Measurements from ENCODE around the gene ESYT1. TPM values are rescaled to one million over a fixed set of nuclear protein-coding genes. Genes with fewer than 3 reads are reported as not detected.

ESYT1 gene
- total RNA-seq, 1 donor from 2014 or later = 75.3 TPM

- Mint-ChIP-seq H3K27me3 (ENCODE audit: insufficient read depth, low read depth) (peaks cover 10% of the 10 kb centered on the region), H3K4me3 (no peak overlapping the region), H3K4me1 (no peaks in the 10 kb centered on the region), H3K27ac (no peak overlapping the region), H3K9me3 (no peaks in the 10 kb centered on the region), H3K36me3 (no peaks in the 10 kb centered on the region)
- Histone ChIP-seq H3K4me3 (no peak overlapping the region), H3K27me3 (peaks cover 2% of the 10 kb centered on the region), H3K79me2 (ENCODE audit: low read depth) (no peaks in the 10 kb centered on the region), H3K9ac (no peak overlapping the region), H3K4me1 (peaks cover 2% of the 10 kb centered on the region), H3K36me3 (no peaks in the 10 kb centered on the region), H2AFZ (replicated peaks) (no peak overlapping the region), H3K4me2 (no peak overlapping the region), H4K20me1 (ENCODE audit: low read depth) (no peaks in the 10 kb centered on the region), H3F3A (ENCODE audit: low read depth) (peaks cover 5% of the 10 kb centered on the region), H3K27ac (no peak overlapping the region), H3K9me3 (ENCODE audit: low read depth) (no peaks in the 10 kb centered on the region)
- TF ChIP-seq EZH2phosphoT487 (IDR thresholded peaks at IDR 0.05) = no peak
- no peak for TF ChIP-seq EZH2 (IDR thresholded peaks at IDR 0.05)
- TF ChIP-seq, protein P1, sequence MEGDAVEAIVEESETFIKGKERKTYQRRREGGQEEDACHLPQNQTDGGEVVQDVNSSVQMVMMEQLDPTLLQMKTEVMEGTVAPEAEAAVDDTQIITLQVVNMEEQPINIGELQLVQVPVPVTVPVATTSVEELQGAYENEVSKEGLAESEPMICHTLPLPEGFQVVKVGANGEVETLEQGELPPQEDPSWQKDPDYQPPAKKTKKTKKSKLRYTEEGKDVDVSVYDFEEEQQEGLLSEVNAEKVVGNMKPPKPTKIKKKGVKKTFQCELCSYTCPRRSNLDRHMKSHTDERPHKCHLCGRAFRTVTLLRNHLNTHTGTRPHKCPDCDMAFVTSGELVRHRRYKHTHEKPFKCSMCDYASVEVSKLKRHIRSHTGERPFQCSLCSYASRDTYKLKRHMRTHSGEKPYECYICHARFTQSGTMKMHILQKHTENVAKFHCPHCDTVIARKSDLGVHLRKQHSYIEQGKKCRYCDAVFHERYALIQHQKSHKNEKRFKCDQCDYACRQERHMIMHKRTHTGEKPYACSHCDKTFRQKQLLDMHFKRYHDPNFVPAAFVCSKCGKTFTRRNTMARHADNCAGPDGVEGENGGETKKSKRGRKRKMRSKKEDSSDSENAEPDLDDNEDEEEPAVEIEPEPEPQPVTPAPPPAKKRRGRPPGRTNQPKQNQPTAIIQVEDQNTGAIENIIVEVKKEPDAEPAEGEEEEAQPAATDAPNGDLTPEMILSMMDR (IDR thresholded peaks at IDR 0.05) = no peak
- no peak for DNase-seq (ENCODE audit: low spot score)
Measured at GRCh38 chr12:56086608-56087007, 41.5 kb upstream of the ESYT1 start.

DNA sequence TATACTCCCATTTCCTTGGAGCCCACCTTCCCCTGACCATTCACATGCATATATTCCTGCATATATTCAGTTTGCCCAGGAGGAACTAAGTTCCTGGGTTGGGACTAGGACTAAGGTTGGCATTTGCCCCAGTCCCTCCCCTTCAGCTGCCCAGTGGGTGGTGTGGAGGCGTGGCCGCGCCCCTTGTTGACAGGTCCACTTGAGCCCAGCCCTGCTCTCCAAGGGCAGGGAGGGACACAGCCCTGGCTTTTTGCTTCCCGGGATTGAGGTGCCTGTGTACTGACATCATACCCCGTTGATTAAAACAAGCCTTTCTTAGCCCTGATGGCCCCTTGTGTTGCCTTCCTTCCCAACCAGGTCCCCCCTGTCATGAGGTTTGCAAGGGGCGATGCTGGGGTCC lies 40.8 kb upstream of the ESYT1 start:
- Mint-ChIP-seq H3K27ac (no peak overlapping the region), H3K9me3 (no peaks in the 10 kb centered on the region), H3K36me3 (no peaks in the 10 kb centered on the region), H3K4me1 (no peaks in the 10 kb centered on the region), H3K27me3 (ENCODE audit: insufficient read depth, low read depth) (peaks cover 10% of the 10 kb centered on the region), H3K4me3 (no peak overlapping the region)
- no peaks in the 10 kb centered on the region for H3K4me1 ChIP-seq
- H3K4me3 ChIP-seq = no peak overlapping the region
- no peaks in the 10 kb centered on the region for H3K9me3 ChIP-seq (ENCODE audit: low read depth)
- DNase-seq (ENCODE audit: low spot score) = no peak
- peaks cover 5% of the 10 kb centered on the region for H3F3A ChIP-seq (ENCODE audit: low read depth)
- no peak overlapping the region for H2AFZ ChIP-seq (replicated peaks)
- no peak overlapping the region for H3K4me2 ChIP-seq
- H4K20me1 ChIP-seq (ENCODE audit: low read depth) = no peaks in the 10 kb centered on the region
- H3K9ac ChIP-seq = no peak overlapping the region
- no peaks in the 10 kb centered on the region for H3K36me3 ChIP-seq
- TF ChIP-seq EZH2 (IDR thresholded peaks at IDR 0.05) = no peak
- TF ChIP-seq, protein P1 (IDR thresholded peaks at IDR 0.05) = no peak
- no peak for TF ChIP-seq EZH2phosphoT487 (IDR thresholded peaks at IDR 0.05)
- H3K27ac ChIP-seq = no peak overlapping the region
- H3K79me2 ChIP-seq (ENCODE audit: low read depth) = no peaks in the 10 kb centered on the region
- no peaks in the 10 kb centered on the region for H3K27me3 ChIP-seq

GRCh38 chr12:56097738-56098137 lies 30.3 kb upstream of the ESYT1 start:
- H3K27me3 Mint-ChIP-seq (ENCODE audit: insufficient read depth, low read depth) = peaks cover 2% of the 10 kb centered on the region
- Histone ChIP-seq H3F3A (ENCODE audit: low read depth) (no peaks in the 10 kb centered on the region), H3K9ac (no peak overlapping the region), H3K36me3 (no peaks in the 10 kb centered on the region), H4K20me1 (ENCODE audit: low read depth) (no peaks in the 10 kb centered on the region), H2AFZ (replicated peaks) (no peak overlapping the region), H3K9me3 (ENCODE audit: low read depth) (no peaks in the 10 kb centered on the region), H3K4me2 (no peak overlapping the region), H3K79me2 (ENCODE audit: low read depth) (no peaks in the 10 kb centered on the region), H3K27me3 (no peaks in the 10 kb centered on the region), H3K4me3 (no peak overlapping the region), H3K27ac (no peak overlapping the region), H3K4me1 (no peaks in the 10 kb centered on the region)
- H3K27ac Mint-ChIP-seq = no peak overlapping the region
- H3K36me3 Mint-ChIP-seq = no peaks in the 10 kb centered on the region
- peaks cover 2% of the 10 kb centered on the region for H3K9me3 Mint-ChIP-seq
- no peak for DNase-seq (ENCODE audit: low spot score)
- TF ChIP-seq, protein P1 (IDR thresholded peaks at IDR 0.05) = no peak
- no peak for TF ChIP-seq EZH2 (IDR thresholded peaks at IDR 0.05)
- TF ChIP-seq EZH2phosphoT487 (IDR thresholded peaks at IDR 0.05) = no peak
- no peak overlapping the region for H3K4me3 Mint-ChIP-seq
- H3K4me1 Mint-ChIP-seq = peaks cover 4% of the 10 kb centered on the region

Data from neural progenitor cell (in vitro differentiated cells).